ENCODE data around the gene KLHL35.
"Not testable (repeated sequence)": the region's sequence is repeated elsewhere in the genome, so short reads cannot be mapped to it uniquely, and the experiment has no call there.

Gene KLHL35

GRCh38 chr11:75413864-75414263, 19.1 kb downstream of the KLHL35 start:
- TF ChIP-seq POLR2A (IDR thresholded peaks at IDR 0.05; ENCODE audit: low read length) (no peak), GATA1 (IDR thresholded peaks at IDR 0.05; ENCODE audit: low read depth, low read length) (no peak)
- DNase-seq, result peak; percentile 58 to 77

GRCh38 chr11:75413146-75413545, 19.9 kb downstream of the KLHL35 start:
- DNase-seq, result not testable (repeated sequence)

- DNase-seq, result not testable (repeated sequence)
These were observed 23.0 kb downstream of the KLHL35 start for GRCh38 chr11:75409971-75410370.

- no peak for DNase-seq
- TF ChIP-seq POLR2A (IDR thresholded peaks at IDR 0.05; ENCODE audit: low read length), result no peak
- TF ChIP-seq GATA1 (IDR thresholded peaks at IDR 0.05; ENCODE audit: low read depth, low read length), result no peak
These were observed 24.1 kb downstream of the KLHL35 start for GRCh38 chr11:75408957-75409219.

GRCh38 chr11:75406338-75406777, 26.6 kb downstream of the KLHL35 start:
- peak; percentile 81 to 94 for DNase-seq

GRCh38 chr11:75403983-75404658, 28.9 kb downstream of the KLHL35 start:
- TF ChIP-seq POLR2A (IDR thresholded peaks at IDR 0.05; ENCODE audit: low read length) (no peak), GATA1 (IDR thresholded peaks at IDR 0.05; ENCODE audit: low read depth, low read length) (no peak)
- no peak for DNase-seq

More at GRCh38 chr11:75406338-75406777, 26.6 kb downstream of the KLHL35 start:
- TF ChIP-seq POLR2A (IDR thresholded peaks at IDR 0.05; ENCODE audit: low read length) (no peak), GATA1 (IDR thresholded peaks at IDR 0.05; ENCODE audit: low read depth, low read length) (no peak)

- TF ChIP-seq POLR2A (IDR thresholded peaks at IDR 0.05; ENCODE audit: low read length), result peak; percentile 30
- no peak for TF ChIP-seq GATA1 (IDR thresholded peaks at IDR 0.05; ENCODE audit: low read depth, low read length)
- peak in 1 of 2 experiments; percentile 22 for DNase-seq
These were observed 30.0 kb downstream of the KLHL35 start for GRCh38 chr11:75403037-75403436.

- TF ChIP-seq POLR2A (IDR thresholded peaks at IDR 0.05; ENCODE audit: low read length), result peak; percentile 1
- no peak for TF ChIP-seq GATA1 (IDR thresholded peaks at IDR 0.05; ENCODE audit: low read depth, low read length)
- DNase-seq, result peak in 1 of 2 experiments; percentile 22
These were observed 30.8 kb downstream of the KLHL35 start for GRCh38 chr11:75402002-75402773.

- DNase-seq, result peak; percentile 69 to 74
- TF ChIP-seq POLR2A (IDR thresholded peaks at IDR 0.05; ENCODE audit: low read length) (peak; percentile 10), GATA1 (IDR thresholded peaks at IDR 0.05; ENCODE audit: low read depth, low read length) (no peak)
These were observed 32.7 kb downstream of the KLHL35 start for GRCh38 chr11:75400146-75400865.

GRCh38 chr11:75399344-75400145, 33.5 kb downstream of the KLHL35 start, which contains the start of gene RPS3:
Gene RPS3, plus strand, starts transcription at chr11:75399518. Its CDS starts 30 bp downstream, at chr11:75399548.
- DNase-seq, result peak; percentile 93 to 95
- no peak for TF ChIP-seq GATA1 (IDR thresholded peaks at IDR 0.05; ENCODE audit: low read depth, low read length)
- TF ChIP-seq POLR2A (IDR thresholded peaks at IDR 0.05; ENCODE audit: low read length), result peak; percentile 98

GRCh38 chr11:75398906-75399305, 34.1 kb downstream of the KLHL35 start:
- no peak for TF ChIP-seq POLR2A (IDR thresholded peaks at IDR 0.05; ENCODE audit: low read length)
- no peak for TF ChIP-seq GATA1 (IDR thresholded peaks at IDR 0.05; ENCODE audit: low read depth, low read length)
- DNase-seq, result no peak

- no peak for DNase-seq
- TF ChIP-seq GATA1 (IDR thresholded peaks at IDR 0.05; ENCODE audit: low read depth, low read length) (no peak), POLR2A (IDR thresholded peaks at IDR 0.05; ENCODE audit: low read length) (no peak)
These were observed 38.7 kb downstream of the KLHL35 start for GRCh38 chr11:75394085-75394840.

GRCh38 chr11:75389925-75390324, 43.1 kb downstream of the KLHL35 start:
- no peak for DNase-seq
- TF ChIP-seq GATA1 (IDR thresholded peaks at IDR 0.05; ENCODE audit: low read depth, low read length), result no peak
- TF ChIP-seq POLR2A (IDR thresholded peaks at IDR 0.05; ENCODE audit: low read length), result no peak
